DMS53 treated with DMSO at 0.1 percent for 48 hours (cell line): Measurements from ENCODE around the gene CD1D.
A peak's percentile ranks its signal among the peaks of the same experiment; 100 is the strongest.
"Not testable (repeated sequence)": the region's sequence is repeated elsewhere in the genome, so short reads cannot be mapped to it uniquely, and the experiment has no call there.

Experiments
- DNase-seq: peaks from one replicate; lab custom pipeline; 2025; ENCODE audit not compliant: unreplicated experiment; lab: John Stamatoyannopoulos, UW

CD1D gene

DNA sequence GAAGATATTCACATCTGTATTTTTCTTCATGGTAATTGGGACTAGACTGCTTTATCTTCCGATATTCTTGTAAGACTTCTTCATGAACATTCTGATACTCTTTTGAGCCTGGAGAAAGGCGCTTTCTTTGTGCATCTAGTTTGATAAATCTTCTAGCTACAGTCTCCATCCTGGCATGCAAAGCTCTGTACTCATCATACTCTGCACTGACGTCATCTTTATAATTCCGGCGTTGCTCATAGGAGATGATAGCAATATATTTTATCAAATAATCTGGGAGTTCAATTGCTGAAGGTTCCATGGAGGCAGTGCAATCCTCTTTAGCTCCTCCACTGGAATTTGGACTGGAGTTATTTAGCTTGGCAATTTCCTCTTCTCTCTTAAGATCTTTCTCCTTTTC lies 4.8 kb upstream of the CD1D start:
- not testable (repeated sequence) for DNase-seq

DNA sequence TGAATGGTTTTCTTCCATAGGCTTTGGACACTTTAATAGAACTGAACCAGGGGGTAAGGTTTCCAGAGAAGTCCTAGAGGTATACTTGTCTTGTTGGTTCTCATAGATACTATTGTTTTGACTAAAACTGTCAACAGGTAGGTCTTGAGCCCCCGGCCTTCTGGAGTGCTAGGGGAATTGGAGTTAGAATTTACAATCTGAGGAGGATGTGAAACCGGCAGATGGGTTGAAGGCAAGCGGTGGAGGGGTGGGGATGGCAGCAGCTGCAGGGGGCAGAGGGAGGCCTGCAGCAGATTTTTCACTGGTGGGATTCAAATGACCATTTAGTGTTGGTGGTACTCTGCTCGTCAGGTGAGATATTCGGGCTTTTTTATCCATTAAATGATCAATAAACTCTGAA lies 4.3 kb upstream of the CD1D start:
- no peak for DNase-seq

DNA sequence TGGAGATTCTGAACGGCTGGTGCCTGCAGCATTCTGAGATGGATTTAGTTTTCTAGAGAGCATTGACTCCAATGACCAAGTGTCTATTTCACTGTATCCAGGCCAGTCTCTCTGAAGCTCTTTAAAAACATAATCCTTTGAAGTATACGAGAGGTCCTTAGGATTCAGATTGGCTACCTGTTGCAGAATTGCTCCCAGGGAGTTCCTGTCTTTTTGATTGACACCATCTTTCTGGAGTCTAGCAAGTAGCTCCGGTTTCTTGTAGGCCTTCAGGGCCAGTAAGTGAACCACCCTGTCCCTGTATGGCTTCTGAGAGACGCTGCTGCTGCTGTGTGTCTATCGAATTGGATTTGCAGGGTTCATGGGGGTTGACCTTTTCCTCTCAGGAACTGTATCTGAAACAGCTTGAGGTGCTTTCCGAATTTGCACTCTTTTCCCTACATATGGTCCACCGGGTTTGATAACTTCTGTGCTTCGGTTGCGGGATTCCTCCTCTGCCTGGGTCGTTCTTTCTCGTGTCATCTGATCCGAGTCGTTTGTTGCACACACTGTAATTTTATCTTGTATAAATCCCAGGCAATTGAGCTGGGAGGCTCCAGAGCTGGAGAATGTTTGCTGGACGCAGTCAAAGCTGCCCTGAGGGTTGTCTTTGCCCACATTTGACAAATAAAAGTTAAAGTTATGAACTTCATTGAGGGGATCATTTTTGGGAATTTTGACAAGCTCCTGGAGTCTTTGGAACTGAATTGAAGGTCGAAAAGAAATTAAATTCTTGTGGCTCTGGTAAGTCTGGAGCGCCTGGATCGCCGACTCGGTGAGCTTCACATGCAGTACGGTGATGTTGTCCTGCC lies 3.6 kb upstream of the CD1D start:
- DNase-seq = not testable (repeated sequence)

DNA sequence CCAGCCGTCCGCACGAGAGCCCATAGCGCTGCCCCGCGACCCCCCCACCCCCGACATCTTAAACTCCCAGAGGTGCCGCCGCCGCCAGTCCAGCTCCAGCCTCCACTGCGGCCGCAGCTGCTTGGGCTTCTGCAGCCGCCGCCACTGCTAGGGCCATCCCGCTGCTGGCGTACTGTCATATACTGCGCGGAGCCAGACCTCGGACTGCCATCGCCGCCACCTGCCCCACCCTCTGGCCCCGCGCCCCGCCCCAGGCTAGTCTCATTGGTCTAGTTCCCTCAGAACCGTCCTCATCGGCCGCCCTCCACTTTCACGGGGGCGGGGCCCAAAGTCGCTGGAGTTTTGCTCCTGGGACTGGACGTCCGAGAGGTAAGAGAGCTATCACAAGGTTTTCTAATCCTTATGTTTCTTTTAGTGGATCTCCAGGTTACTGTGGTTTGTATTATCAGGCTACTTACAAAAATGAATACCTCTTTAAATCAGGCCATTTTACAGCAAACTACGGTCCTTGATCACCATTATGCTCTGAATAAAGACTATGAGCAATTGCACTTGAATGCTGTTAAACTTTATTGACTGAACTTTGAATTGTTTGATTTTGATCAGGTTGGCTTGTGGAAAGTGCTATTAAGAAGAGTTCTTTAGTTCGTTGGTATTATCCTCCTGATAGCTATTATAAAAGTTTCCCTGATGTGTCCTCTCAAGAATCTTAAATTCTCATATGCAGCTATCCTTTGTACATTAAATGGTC lies 2.8 kb upstream of the CD1D start:
- DNase-seq = peak; percentile 85

DNA sequence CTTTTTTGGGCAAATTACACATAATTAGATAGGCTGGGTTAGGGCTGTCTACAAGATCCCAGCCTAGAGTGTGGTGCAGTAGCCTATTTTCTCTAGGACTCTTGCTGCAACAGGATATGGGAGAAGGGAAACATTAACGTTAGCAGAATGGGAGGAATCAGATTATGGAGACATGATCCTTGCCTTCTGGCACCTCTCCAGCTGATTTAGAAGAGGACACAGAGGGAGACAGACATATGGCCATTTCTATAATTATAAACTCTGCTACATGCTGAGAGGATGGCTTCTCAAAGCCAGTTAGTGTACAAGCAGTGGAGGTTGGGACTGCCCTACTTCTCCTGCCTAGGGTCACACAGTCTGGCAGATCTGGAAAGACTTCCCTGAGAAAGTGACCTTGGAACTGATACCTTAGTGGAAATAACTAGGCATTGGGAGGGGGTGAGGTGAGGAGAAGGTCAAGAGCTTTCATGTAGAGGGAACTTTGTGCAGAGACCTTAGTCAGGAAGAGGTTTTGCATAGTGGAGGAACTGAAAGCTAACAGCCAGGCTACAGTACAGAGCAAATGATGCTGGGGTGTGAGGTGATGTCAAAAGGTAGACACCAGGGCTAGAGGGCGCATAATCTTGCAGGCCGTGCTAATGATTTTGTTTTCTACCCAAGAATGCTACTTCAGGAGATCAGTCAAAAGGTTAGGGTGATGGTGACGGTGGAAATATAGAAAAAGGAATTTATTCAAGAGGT lies 1.2 kb upstream of the CD1D start:
- no peak for DNase-seq

DNA sequence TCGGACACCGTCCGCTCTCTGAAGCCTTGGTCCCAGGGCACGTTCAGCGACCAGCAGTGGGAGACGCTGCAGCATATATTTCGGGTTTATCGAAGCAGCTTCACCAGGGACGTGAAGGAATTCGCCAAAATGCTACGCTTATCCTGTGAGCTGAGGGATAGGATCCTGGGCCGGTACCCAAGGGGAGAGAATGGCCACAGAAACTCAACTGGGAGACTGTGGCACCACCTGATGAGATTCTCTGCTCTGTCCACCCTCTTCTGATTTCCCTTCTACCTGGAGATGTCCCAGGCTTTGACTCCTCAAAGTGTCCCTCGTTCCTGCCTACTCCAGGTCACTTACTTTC lies 855 bp downstream of the CD1D start:
- DNase-seq = no peak

DNA sequence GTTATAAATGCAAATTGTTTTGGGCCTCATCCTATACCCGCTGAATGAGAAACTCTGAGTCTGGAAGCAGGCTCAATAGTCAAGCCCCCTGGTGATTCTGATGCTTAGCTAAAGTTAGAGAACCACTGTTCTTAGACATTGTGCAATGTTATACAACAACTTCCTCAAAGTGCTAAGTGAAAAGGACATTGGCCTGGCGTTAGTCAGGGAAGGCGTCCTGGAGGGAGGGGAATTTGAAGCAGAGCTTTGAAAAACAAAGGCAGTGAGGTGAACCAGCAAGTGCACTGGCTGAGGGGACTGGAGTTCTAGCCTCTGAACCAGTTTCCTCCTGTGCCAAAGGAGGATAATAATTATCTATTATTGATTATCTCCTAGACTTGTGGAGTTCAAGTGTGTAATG lies 5.1 kb downstream of the CD1D start:
- DNase-seq = no peak

DNA sequence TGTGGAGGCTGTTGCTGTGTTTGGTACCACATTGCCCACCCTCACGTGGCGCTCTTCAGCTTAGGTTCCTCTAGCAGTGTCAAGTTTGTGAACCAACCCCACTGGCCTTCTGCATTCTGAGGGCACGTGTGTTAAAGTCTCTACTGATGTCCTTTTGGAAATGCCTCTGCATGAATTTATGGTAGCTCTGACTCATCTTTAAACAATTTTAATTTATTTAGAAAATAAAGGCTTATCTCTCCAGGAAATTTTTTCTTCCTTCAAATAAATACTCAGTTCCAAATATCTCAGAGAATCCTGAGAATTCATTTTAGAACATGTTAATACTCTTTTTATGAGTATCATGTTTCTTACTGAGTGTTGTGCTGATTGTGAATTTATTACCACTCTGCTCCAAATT lies 5.5 kb downstream of the CD1D start:
- no peak for DNase-seq

DNA sequence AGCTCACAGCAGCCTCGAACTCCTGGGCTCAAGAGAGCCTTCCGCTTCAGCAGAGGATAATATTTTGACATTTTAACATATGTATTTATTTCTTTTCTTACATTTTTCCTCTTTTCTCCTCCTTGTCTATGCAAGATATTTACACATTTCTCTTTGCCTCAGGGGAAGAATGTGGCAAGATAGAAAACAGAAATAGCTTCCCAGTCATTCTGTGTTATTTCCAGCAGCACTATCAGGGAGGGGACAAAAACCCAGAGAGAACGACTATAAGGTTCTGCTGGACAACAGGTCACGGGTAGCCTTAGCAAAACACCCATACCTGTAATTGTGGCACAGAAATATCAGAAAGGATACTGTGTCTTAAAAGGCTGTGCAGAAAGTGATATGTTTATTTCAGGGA lies 7.9 kb downstream of the CD1D start:
- no peak for DNase-seq

DNA sequence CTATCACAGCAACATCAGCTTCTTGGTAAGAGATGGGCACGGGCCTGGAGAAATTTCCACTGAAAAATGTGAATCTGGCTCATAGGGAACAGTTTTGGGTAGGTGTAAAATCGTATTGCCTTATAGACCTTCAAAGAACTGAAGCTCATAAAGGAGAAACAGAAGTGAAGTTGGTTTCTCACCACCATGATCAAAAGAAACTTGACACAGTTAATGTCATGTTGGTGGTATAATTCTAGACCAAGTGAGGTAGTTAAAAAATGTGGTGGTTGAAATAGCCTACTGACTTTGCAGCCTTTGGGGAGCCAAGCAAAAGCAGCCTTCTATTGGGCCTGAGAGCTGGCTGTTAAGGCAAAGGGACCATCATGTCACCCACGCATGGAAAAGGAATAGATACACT lies 8.9 kb downstream of the CD1D start:
- no peak for DNase-seq

DNA sequence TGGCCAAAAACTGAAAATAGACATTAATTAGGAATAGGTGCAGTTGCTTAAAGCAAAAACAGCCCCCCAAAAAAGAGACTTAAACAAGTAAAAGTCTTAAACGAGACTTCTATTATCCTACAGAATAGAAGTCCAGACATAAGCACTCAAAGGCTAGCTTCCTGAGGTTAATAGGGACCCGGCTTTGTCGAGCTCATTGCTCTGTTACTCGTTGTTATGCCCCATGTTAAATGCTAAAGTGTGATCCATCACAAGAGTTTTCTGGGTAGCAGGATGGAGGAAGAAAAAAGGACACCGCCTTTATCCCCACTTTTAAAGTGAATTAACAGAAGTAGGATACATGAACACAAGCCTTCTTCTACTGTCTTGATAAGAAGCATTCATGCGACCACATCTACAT lies 10.6 kb downstream of the CD1D start:
- DNase-seq = no peak

DNA sequence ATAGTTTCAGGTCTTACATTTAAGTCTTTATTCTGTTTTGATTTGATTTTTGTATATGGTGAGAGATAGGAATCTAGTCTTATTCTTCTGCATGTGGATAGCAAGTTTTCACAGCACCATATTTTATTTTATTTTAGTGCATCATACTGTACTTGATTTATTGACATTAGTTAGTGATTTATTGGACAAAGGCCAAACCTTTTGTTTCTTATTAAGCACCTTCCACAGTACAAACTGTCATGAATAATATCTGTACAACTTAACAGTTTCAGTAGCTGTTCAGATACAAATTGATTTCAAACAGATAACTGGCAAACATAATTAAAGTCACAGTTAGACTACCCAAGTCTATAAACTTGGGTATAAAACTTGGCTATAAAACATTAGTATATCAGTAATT lies 15.8 kb downstream of the CD1D start:
- no peak for DNase-seq

DNA sequence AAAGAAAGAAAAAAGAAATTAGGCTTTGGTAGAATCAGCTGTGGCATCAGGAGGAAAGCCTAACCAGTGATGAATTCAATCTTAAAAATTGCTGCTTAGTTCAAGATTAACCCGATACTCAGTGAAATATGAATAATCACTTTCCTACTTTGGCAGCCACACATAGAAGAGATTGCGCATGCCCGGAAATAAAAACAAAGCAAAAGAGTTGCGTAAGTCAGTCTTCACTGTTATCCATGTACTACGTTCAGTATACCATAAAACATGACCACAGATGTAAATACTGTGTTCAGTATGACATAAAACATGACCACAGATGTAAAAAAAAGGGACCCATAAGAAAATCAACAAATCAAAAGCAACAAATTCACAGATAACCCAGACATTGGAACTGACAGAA lies 19.2 kb downstream of the CD1D start:
- DNase-seq = no peak

DNA sequence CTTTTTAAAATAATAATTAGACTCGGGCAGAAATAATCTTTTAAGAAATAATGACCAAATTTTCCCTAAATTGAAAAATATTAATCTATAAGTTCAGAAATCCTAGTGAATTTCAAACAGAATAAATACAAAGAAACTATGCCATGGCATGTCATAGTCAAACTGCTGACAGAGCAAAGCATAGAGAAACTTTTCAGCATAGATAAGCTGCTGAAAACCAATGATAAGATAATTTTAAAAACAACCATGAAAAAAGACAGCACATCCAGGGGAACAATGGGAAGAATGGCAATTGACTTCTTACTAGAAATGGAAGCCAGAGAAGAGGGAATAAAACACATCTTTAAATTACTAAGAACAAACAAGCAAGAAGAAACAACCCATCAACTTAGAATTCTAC lies 19.8 kb downstream of the CD1D start:
- DNase-seq = no peak

DNA sequence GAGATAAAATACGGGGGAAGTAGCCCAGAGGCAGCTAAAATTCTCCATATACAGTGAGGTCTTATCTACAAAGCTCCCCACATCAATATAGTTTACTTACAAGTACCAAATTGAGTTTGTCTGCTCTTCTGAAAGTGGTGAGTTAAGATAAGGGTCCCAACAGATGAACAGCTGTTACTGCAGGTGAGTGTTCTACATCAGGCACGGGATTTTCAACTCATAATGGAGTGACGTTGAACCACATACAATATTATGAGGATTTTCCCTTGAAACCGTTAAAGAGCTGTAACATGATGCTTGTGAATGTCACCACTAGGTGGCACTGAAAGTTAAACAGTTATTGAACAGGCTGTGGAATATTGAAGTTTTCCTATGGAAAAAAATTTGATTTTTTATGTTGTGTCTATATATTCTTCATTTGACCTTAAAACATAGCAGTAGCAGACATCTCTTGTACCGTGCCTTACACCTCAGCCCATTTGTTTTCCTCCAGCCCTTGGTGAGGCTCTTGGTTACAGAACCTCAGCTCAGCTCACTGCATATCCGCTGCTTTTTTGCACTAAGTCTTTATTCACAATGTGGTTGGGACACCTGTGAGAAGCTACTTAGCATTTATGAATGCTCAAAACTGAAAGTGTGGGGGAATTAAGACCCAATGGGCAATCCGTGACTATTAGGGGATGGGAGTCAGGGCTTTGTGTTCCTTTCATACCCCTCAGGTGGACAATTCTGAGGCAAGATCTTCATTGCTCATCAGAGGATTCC lies 23.2 kb downstream of the CD1D start:
- peak; percentile 88 for DNase-seq

DNA sequence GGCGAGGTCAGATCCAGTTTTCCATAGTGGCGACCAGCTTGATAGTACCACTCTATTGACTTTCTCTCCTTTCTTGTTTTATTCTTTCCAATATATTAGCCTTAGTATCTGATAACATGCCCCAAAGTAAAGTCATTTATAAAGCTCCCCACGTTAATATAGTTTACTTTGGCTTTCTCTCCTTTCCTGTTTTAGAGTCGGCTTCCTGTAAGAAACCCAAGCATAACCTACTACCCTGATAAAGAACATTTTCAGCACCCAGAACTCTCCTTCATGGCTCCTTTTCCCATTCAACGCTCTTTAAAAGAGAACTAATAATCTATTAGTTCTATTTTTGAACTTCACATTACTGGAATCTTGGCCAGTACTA lies 23.7 kb downstream of the CD1D start:
- no peak for DNase-seq

DNA sequence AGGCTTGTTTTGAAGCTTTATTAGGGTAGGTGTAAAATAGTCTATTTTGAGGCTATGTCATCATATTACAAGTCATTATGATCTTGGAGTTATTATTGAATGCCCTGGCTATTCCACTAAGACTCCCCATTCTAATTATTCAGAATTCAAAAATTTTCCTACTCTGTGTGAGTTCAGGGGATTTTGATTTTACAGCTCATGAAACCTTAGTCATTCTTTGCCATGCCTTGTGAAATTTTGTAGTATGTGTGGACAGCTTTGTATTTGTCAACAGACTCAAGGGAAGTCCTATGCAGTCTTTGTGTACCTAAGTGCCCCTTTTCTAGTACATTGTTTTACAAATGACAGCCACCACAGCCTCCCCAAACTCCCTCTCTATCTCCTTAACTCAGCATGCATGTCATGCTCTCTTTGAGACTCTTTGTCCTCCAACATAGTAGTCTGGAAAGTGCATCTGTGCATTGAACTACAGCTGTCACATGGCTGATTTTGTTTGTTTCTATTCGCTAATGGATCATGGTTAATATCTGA lies 28.0 kb downstream of the CD1D start:
- DNase-seq = no peak

DNA sequence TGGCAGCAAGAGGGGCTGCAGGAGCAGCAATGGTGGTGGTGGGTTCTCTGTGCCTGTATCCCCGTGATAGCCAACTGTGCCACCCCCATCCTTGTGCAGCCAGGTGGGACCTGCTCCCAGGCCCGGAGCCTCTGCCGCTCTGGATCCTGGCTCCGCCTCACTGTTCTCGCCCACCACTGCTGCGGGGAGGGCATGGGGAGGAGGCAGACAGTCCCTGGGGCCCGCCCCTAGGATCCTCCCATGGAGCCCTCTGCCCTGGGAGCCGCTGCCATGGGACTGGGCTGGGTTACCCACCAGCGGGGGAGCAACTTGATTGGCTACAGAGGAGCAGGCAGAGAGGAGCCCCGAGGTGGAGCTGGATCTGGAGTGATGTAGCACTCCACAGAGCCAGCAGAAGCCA lies 31.6 kb downstream of the CD1D start:
- DNase-seq = no peak

DNA sequence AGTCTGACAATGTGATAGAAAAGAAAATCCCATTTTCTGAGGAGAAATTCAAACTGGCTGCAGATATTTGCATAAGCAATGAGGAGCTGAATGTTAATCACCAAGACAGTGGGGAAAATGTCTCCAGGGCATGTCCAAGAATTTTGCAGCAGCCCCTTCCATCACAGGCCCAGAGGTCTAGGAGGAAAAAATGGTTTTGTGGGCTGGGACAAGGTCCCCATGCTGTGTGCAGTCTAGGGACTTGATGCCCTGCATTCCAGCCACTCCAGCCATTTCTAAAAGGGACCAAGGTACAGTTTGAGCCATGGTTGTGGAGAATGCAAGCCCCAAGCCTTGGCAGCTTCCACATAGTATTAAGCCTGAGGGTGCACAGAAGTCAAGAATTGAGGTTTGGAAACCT lies 42.8 kb downstream of the CD1D start:
- DNase-seq = not testable (repeated sequence)

DNA sequence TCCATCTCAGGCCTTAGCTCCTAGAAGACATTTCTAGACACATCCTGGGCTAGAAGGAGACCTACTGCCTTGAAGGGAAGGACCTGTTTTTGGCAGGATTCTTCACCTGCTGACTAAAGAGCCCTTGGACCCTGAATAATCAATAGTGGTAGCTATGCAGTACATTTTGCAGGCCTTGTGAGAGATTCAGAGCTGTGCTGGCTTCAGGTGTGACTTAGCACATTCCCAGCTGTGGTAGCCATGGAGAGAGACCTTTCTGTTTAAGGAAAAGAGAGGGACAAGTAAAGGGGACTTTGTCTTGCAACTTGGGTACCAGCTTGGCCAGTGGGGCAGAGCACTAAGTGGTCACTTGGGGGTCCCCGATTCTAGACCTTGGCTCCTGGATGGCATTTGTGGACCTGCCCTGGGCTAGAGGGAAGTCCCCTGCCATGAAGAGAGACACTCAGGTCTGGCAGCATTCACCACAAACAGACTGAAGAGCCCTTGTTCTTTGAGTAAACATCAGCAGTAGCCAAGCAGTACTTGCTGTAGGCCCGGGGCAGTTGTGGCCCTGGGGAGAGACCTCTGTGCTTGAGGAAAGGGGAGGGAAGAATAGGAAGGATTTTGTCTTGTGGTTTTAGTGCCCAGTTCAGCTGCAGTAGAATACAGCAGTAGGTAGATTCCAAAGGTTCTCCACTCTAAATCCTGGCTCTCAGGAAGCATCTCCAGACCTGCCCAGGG lies 47.4 kb downstream of the CD1D start:
- DNase-seq = peak; percentile 85
